Uterus (tissue), 2 donors: ENCODE measurements around the gene CALN1.

Experiments
- CTCF ChIP-seq, 4 experiments: fragments of 200-600 bp in 2 of 4; fragments of 450-650 bp in 2 of 4; sonication (generic) in 2 of 4; IDR thresholded peaks; one replicate each; pipeline ENCODE4 v1.5.1; 2016 to 2019; ENCODE audit warnings: antibody characterized with exemption in 4 of 4, mild to moderate bottlenecking in 2 of 4, moderate library complexity in 1 of 4
- POLR2A ChIP-seq, 2 donors: fragments of 450-650 bp; IDR thresholded peaks; one replicate each; pipeline ENCODE4 v1.6.1; 2016; ENCODE audit warnings: antibody characterized with exemption in 2 of 2, mild to moderate bottlenecking in 1 of 2, moderate library complexity in 1 of 2

GRCh38 chr7:71885487-71885886 lies 526.7 kb downstream of the CALN1 start:
- no peak for TF ChIP-seq CTCF (IDR thresholded peaks at IDR 0.05)
- TF ChIP-seq POLR2A (IDR thresholded peaks at IDR 0.05), result no peak
